CD4-positive, alpha-beta T cell (primary cell): ENCODE data around the gene PTGIR. TPM values are rescaled to one million over a fixed set of nuclear protein-coding genes. Genes with fewer than 3 reads are reported as not detected.
A peak's percentile ranks its signal among the peaks of the same experiment; 100 is the strongest.

Experiments used
- ATAC-seq: fragments of 200-7000 bp; cut with Tn5 transposase; one replicate; pipeline ENCODE4 v1.10.0; 2022; ENCODE audit warnings: mild to moderate bottlenecking; ENCODE audit not compliant: poor library complexity
- CTCF ChIA-PET: fragments of 350-600 bp; sonication (Branson Sonifier 250); formaldehyde crosslinking; loops from one replicate; lab custom pipeline; 2021; ENCODE audit warnings: antibody characterized with exemption, inconsistent platforms; lab: Charles Lee
- POLR2A ChIA-PET: fragments of 350-600 bp; sonication (Branson Sonifier 250); formaldehyde crosslinking; loops from one replicate; lab custom pipeline; 2021; ENCODE audit warnings: antibody characterized with exemption, inconsistent platforms; lab: Charles Lee
- DNase-seq, 14 experiments: peaks; one replicate each; pipeline ENCODE4 v3.0.0-alpha.2; 2013 to 2020; ENCODE audit warnings: mixed read lengths in 2 of 14
- H3K27ac ChIP-seq, 2 donors: one replicate each; pipeline versions ENCODE4 v1.5.1 to v1.7.0; 2013; ENCODE audit warnings: low read length in 2 of 2, low read depth in 1 of 2, mild to moderate bottlenecking in 1 of 2
- H3K27me3 ChIP-seq, 2 experiments: 1 replicate in 1 of 2; 2 replicates in 1 of 2; pipeline versions ENCODE4 v1.6.1 to v1.7.0; 2013; ENCODE audit warnings: low read length in 2 of 2, control low read depth in 1 of 2, mild to moderate bottlenecking in 1 of 2, moderate library complexity in 1 of 2; ENCODE audit not compliant: insufficient read depth in 2 of 2, control insufficient read depth in 1 of 2
- H3K36me3 ChIP-seq: one replicate; pipeline ENCODE4 v1.6.1; 2013; ENCODE audit warnings: low read length, control low read depth; ENCODE audit not compliant: insufficient read depth
- H3K4me1 ChIP-seq: one replicate; pipeline ENCODE4 v1.6.1; 2013; ENCODE audit warnings: low read length, control low read depth; ENCODE audit not compliant: insufficient read depth
- H3K4me3 ChIP-seq: one replicate; pipeline ENCODE4 v1.5.1; 2013; ENCODE audit warnings: mild to moderate bottlenecking, low read length, moderate library complexity
- H3K9me3 ChIP-seq, 2 experiments: 1 replicate in 1 of 2; 2 replicates in 1 of 2; pipeline versions ENCODE4 v1.6.1 to v1.7.0; 2013; ENCODE audit warnings: low read length in 2 of 2, mild to moderate bottlenecking in 2 of 2, control low read depth in 1 of 2, moderate library complexity in 1 of 2; ENCODE audit not compliant: control insufficient read depth in 1 of 2, insufficient read depth in 1 of 2
- H3K27ac Mint-ChIP-seq: one replicate; pipeline ENCODE4 v1.8.0; 2020; ENCODE audit warnings: mixed read lengths
- H3K27me3 Mint-ChIP-seq: one replicate; pipeline ENCODE4 v1.8.0; 2021; ENCODE audit warnings: mixed read lengths
- H3K36me3 Mint-ChIP-seq: one replicate; pipeline ENCODE4 v1.8.0; 2021; ENCODE audit warnings: low read depth, mixed read lengths
- H3K4me1 Mint-ChIP-seq: one replicate; pipeline ENCODE4 v1.8.0; 2021; ENCODE audit warnings: low read depth, mixed read lengths
- H3K4me3 Mint-ChIP-seq: one replicate; pipeline ENCODE4 v1.8.0; 2020; ENCODE audit warnings: mild to moderate bottlenecking, mixed read lengths
- H3K9me3 Mint-ChIP-seq: one replicate; pipeline ENCODE4 v1.8.0; 2020; ENCODE audit warnings: mixed read lengths
- intact Hi-C, 2 experiments: fragments of 100-400 bp; cut with DNase I in 1 of 2; cut with micrococcal nuclease in 1 of 2; formaldehyde crosslinking; loops; one replicate each; pipeline versions ENCODE4 v1.15.1 to v1.9.0; 2023 to 2025; cut with DNase I, micrococcal nuclease
- total RNA-seq, 174 experiments: library from RNA in 2 of 174; stranded (reverse) in 2 of 174; gene quantifications; one replicate each; pipeline ENCODE4 v1.2.3 and lab custom pipeline; 2021 to 2026
- TF ChIP-seq, protein P1 (sequence below): fragments of 200-600 bp; IDR thresholded peaks from one replicate; pipeline ENCODE4 v1.8.0; 2022; ENCODE audit warnings: antibody characterized with exemption, mild to moderate bottlenecking

The PTGIR gene
- total RNA-seq, 2 experiments from 2014 or later = 0.87 to 0.96 TPM

DNA sequence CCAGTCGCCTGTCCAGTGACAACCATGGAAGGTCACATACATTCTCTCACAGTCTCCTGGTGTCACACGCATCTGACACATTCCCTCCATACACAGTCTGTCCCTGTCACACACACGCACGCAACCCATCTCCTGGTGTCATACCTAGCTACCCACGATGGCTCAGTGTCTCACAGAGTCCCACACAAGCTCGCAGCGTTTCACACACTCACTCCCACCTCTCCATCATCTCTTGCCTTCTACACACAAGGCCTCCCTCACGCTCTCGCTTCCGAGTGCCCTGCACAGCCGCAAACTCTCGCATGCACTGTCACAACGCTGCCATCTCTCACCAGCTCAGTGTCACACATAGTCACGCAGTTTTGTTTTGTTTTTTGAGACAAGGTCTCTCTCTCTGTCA is 12.3 kb upstream of the PTGIR start:
- POLR2A ChIA-PET = no interaction called here
- no peaks in the 10 kb centered on the region for H3K36me3 Mint-ChIP-seq
- CTCF ChIA-PET = interaction anchor here (0.7 to 2.1 kb wide), 2 partner anchors 25 to 1736 kb away, joined by 3 to 8 read pairs; no protein-coding TSS in a partner anchor
- peaks cover 19% of the 10 kb centered on the region for H3K4me1 Mint-ChIP-seq
- no peaks in the 10 kb centered on the region for H3K36me3 ChIP-seq
- peaks cover 62% of the 10 kb centered on the region for H3K4me1 ChIP-seq
- no peaks in the 10 kb centered on the region for H3K9me3 Mint-ChIP-seq
- H3K27ac ChIP-seq = no peak overlapping the region
- intact Hi-C loops = no loop called here
- H3K9me3 ChIP-seq = no peaks in the 10 kb centered on the region
- no peak overlapping the region for H3K4me3 Mint-ChIP-seq
- H3K27ac Mint-ChIP-seq = no peak overlapping the region
- no peak overlapping the region for H3K4me3 ChIP-seq
- no peaks in the 10 kb centered on the region for H3K27me3 ChIP-seq
- TF ChIP-seq, protein P1, sequence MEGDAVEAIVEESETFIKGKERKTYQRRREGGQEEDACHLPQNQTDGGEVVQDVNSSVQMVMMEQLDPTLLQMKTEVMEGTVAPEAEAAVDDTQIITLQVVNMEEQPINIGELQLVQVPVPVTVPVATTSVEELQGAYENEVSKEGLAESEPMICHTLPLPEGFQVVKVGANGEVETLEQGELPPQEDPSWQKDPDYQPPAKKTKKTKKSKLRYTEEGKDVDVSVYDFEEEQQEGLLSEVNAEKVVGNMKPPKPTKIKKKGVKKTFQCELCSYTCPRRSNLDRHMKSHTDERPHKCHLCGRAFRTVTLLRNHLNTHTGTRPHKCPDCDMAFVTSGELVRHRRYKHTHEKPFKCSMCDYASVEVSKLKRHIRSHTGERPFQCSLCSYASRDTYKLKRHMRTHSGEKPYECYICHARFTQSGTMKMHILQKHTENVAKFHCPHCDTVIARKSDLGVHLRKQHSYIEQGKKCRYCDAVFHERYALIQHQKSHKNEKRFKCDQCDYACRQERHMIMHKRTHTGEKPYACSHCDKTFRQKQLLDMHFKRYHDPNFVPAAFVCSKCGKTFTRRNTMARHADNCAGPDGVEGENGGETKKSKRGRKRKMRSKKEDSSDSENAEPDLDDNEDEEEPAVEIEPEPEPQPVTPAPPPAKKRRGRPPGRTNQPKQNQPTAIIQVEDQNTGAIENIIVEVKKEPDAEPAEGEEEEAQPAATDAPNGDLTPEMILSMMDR = no peak
- peaks cover 5% of the 10 kb centered on the region for H3K27me3 Mint-ChIP-seq
- DNase-seq = peak in 2 of 14 experiments; percentile 40 to 49
- no peak for ATAC-seq

DNA sequence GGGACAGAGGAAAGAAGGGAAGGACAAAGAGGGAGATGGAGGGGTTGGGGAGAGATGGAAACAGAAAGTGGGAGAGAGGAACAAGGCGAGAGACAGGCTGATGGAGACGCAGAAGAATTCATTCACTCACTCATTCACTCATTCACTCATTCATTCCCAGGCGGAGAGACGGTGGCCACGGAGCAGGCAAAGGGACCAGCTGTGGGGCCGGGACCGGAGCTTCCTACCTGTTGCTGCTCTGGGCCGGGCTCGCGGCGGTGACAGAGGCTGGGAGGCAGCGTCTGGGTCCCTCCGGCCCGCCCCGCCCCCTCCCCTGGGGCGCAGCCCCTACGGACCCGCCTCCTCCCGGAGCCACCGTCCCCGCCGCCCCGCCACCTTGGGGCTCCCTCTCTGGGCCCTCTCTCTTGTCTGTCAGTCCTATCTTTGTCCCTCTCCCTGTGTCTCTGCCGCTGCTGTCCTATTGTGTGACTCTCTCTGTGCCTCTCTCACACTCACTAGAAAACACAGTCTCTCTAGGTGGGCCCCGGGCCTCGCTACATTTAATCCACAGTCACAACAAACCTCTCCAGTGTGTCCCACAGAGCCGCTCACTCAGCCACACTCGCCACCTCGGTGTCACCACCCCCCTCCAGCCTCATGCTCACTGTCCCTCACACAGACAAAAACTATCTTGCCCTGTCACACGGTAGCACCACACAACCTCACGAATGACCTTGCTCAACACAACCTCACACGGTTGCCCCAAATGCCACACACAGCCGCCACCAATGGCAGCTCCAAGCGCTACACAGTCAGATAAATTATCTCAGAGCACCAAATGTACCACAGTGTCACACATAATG is 11.3 kb upstream of the PTGIR start, which contains the start of gene GNG8:
GNG8 (minus strand) TSS at position 283 of the 842 bp plus-strand sequence. CDS start 1,520 bp downstream, outside the sequence.
- H3K4me3 Mint-ChIP-seq = peak within 1 kb of the TSS; percentile 42
- H3K27ac ChIP-seq = no peak within 1 kb of the TSS

DNA sequence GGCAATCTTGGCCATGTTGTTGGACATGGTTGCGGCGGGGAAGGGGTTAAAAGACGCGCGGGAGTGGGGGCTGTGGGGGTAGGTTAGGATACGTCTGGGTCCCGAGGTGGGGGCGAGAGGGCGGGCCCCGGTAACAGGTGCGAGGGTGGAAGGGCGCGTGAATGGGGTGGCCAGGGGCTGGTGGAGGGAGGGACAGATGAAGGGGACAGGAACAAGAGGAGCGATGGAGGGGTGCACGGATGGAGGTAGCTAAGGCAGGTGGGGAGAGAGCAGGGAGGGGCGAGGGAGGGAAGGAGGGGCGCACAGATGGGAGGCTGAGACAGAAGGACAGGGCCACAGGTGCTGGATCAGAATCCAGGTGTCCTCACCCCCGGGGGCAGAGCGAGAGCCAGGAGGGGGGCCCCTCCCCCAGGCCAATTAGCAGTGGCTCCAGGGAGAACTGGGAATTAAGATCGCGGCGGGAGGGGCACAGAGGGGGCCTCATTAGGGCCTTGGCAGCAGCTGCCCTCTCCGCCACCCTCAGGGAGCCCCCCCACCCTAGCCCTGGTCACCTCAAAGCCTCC is 9.8 kb upstream of the PTGIR start:
- DNase-seq (peak in 1 of 14 experiments; percentile 22), ATAC-seq (no peak)
- H3K4me1 Mint-ChIP-seq = peaks cover 19% of the 10 kb centered on the region
- no peaks in the 10 kb centered on the region for H3K27me3 Mint-ChIP-seq
- H3K4me1 ChIP-seq = peaks cover 58% of the 10 kb centered on the region
- no peaks in the 10 kb centered on the region for H3K36me3 ChIP-seq
- TF ChIP-seq, protein P1 = no peak
- H3K4me3 ChIP-seq = peak overlapping the region; percentile 37
- H3K9me3 ChIP-seq = no peaks in the 10 kb centered on the region
- ChIA-PET CTCF (interaction anchor here (0.6 kb wide), 1 partner anchor 714 kb away, joined by 4 read pairs; the partner anchor contains the start of gene DHX34), POLR2A (interaction anchor here (1.2 to 2.3 kb wide), 2 partner anchors 21 to 27 kb away, joined by 5 to 15 read pairs; partner anchors contain the start of gene DACT3)
- H3K4me3 Mint-ChIP-seq = no peak overlapping the region
- H3K36me3 Mint-ChIP-seq = no peaks in the 10 kb centered on the region
- no peak overlapping the region for H3K27ac ChIP-seq
- H3K27me3 ChIP-seq = no peaks in the 10 kb centered on the region
- no peak overlapping the region for H3K27ac Mint-ChIP-seq
- intact Hi-C loops = loop anchor here (1.0 kb wide), 2 partner anchors 27 to 33 kb away; partner anchors contain the start of genes CALM3 (in 1 of the 2) and DACT3 (in 1 of the 2)
- no peaks in the 10 kb centered on the region for H3K9me3 Mint-ChIP-seq

More for the DNA sequence above, 11.3 kb upstream of the PTGIR start, which contains the start of gene GNG8:
- POLR2A ChIA-PET = interaction anchor here (0.6 kb wide), 2 partner anchors 16 to 25 kb away, joined by 3 read pairs; no protein-coding TSS in a partner anchor
- intact Hi-C loops = no loop called here
- peaks cover 19% of the 10 kb centered on the region for H3K4me1 Mint-ChIP-seq
- H3K27me3 Mint-ChIP-seq = peaks cover 5% of the 10 kb centered on the region
- no peak within 1 kb of the TSS for H3K27ac Mint-ChIP-seq
- H3K9me3 Mint-ChIP-seq = no peaks in the 10 kb centered on the region
- H3K4me1 ChIP-seq = peaks cover 62% of the 10 kb centered on the region
- CTCF ChIA-PET = interaction anchor here (0.7 to 2.1 kb wide), 3 partner anchors 26 to 1737 kb away, joined by 3 to 8 read pairs (median 3); no protein-coding TSS in a partner anchor
- no peak within 1 kb of the TSS for H3K4me3 ChIP-seq
- no peaks in the 10 kb centered on the region for H3K9me3 ChIP-seq
- H3K36me3 ChIP-seq = no peaks in the 10 kb centered on the region
- no peaks in the 10 kb centered on the region for H3K27me3 ChIP-seq
- DNase-seq (peak in 5 of 14 experiments; percentile 17 to 72 (median 53)), ATAC-seq (no peak)
- TF ChIP-seq, protein P1 = no peak
- no peaks in the 10 kb centered on the region for H3K36me3 Mint-ChIP-seq
